Smooth muscle cell (in vitro differentiated cells): ENCODE measurements around the gene KIAA1614. TPM values are rescaled to one million over a fixed set of nuclear protein-coding genes. Genes with fewer than 3 reads are reported as not detected.

Experiments used
- DNase-seq: peaks from one replicate; lab custom pipeline; 2025; ENCODE audit not compliant: unreplicated experiment; lab: John Stamatoyannopoulos, UW
- H2AFZ ChIP-seq: fragments of 200-600 bp; sonication (generic); 2 replicates; pipeline ENCODE4 v1.6.0; 2016; ENCODE audit warnings: antibody characterized with exemption, low read depth, mild to moderate bottlenecking
- H3F3A ChIP-seq: fragments of 200-600 bp; sonication (generic); 2 replicates; pipeline ENCODE4 v1.6.0; 2017; ENCODE audit warnings: antibody characterized with exemption, low read depth
- H3K27ac ChIP-seq: fragments of 200-600 bp; sonication (generic); 2 replicates; pipeline ENCODE4 v1.5.1; 2016; ENCODE audit warnings: low read depth, mild to moderate bottlenecking
- H3K27me3 ChIP-seq: fragments of 200-600 bp; sonication (generic); 2 replicates; pipeline ENCODE4 v1.6.1; 2016; ENCODE audit warnings: low read depth, mild to moderate bottlenecking
- H3K36me3 ChIP-seq: fragments of 200-600 bp; sonication (generic); 2 replicates; pipeline ENCODE4 v1.5.1; 2016; ENCODE audit warnings: low read depth
- H3K4me1 ChIP-seq: fragments of 200-600 bp; sonication (generic); 2 replicates; pipeline ENCODE4 v1.5.1; 2016; ENCODE audit warnings: low read depth
- H3K4me2 ChIP-seq: fragments of 200-600 bp; sonication (generic); 2 replicates; pipeline ENCODE4 v1.6.0; 2016; ENCODE audit warnings: mild to moderate bottlenecking
- H3K4me3 ChIP-seq: fragments of 200-600 bp; sonication (generic); 2 replicates; pipeline ENCODE4 v1.5.1; 2016; ENCODE audit warnings: mild to moderate bottlenecking
- H3K79me2 ChIP-seq: fragments of 200-600 bp; sonication (generic); 2 replicates; pipeline ENCODE4 v1.6.0; 2016; ENCODE audit warnings: low read depth, mild to moderate bottlenecking
- H3K9ac ChIP-seq: fragments of 200-600 bp; sonication (generic); 2 replicates; pipeline ENCODE4 v1.6.0; 2016; ENCODE audit warnings: low read depth
- H3K9me3 ChIP-seq: fragments of 200-600 bp; sonication (generic); replicated peaks from 2 replicates; pipeline ENCODE4 v1.5.1; 2016; ENCODE audit warnings: low read depth
- H4K20me1 ChIP-seq: fragments of 200-600 bp; sonication (generic); 2 replicates; pipeline ENCODE4 v1.6.0; 2016; ENCODE audit warnings: low read depth
- CTCF ChIP-seq: fragments of 200-600 bp; sonication (generic); IDR thresholded peaks from 2 replicates; pipeline ENCODE4 v1.5.1; 2017; ENCODE audit warnings: borderline replicate concordance, mild to moderate bottlenecking, antibody characterized with exemption; ENCODE audit not compliant: insufficient read depth, poor library complexity, severe bottlenecking
- WGBS: methylation state at CpG from one replicate; pipeline ENCODE4 v1.1.7; 2016; ENCODE audit warnings: low lambda C conversion rate; 5-methylcytosine and 5-hydroxymethylcytosine counted together
- polyA plus RNA-seq: library from polyadenylated mRNA; unstranded; fragments of >200 nt; fragmentation: Nextera tagmentation; extraction: Ambion mirVana; gene quantifications from 2 replicates; pipeline ENCODE4 v1.2.1, GENCODE V29; 2016
- total RNA-seq: library from RNA; depleted of rRNA; stranded (reverse); fragments of >200 nt; gene quantifications from 2 replicates; pipeline ENCODE4 v1.2.3, GENCODE V29; 2014

The KIAA1614 gene
- total and polyA plus RNA-seq, 2 experiments from 2014 or later: 2.9 to 3.2 TPM

- Histone ChIP-seq H2AFZ (no peak overlapping the region), H4K20me1 (peaks cover 11% of the 10 kb centered on the region), H3K4me1 (peaks cover 54% of the 10 kb centered on the region), H3F3A (peaks cover 3% of the 10 kb centered on the region), H3K27me3 (no peaks in the 10 kb centered on the region), H3K4me2 (no peak overlapping the region), H3K9ac (no peak overlapping the region), H3K27ac (no peak overlapping the region), H3K79me2 (no peaks in the 10 kb centered on the region), H3K9me3 (no peaks in the 10 kb centered on the region), H3K36me3 (no peaks in the 10 kb centered on the region), H3K4me3 (no peak overlapping the region)
- WGBS: 83% methylated on average over 7 of the region's 7 CpGs
- no peak for DNase-seq
- no peak for TF ChIP-seq CTCF
These were observed 12.9 kb downstream of the KIAA1614 start for GRCh38 chr1:180925471-180926051.

- Histone ChIP-seq H3F3A (peaks cover 3% of the 10 kb centered on the region), H3K9ac (no peak overlapping the region), H3K27ac (no peak overlapping the region), H3K4me3 (peak overlapping the region; percentile 10), H3K79me2 (no peaks in the 10 kb centered on the region), H3K27me3 (no peaks in the 10 kb centered on the region), H3K4me1 (peaks cover 54% of the 10 kb centered on the region), H3K36me3 (no peaks in the 10 kb centered on the region), H3K4me2 (peak overlapping the region; percentile 36), H3K9me3 (no peaks in the 10 kb centered on the region), H4K20me1 (peaks cover 11% of the 10 kb centered on the region), H2AFZ (no peak overlapping the region)
- peak; percentile 45 for DNase-seq
- no peak for TF ChIP-seq CTCF
- WGBS: 28% methylated on average over 14 of the region's 14 CpGs
These were observed 13.7 kb downstream of the KIAA1614 start for GRCh38 chr1:180926164-180926981.

- 78% methylated on average over 13 of the region's 13 CpGs for WGBS
- Histone ChIP-seq H2AFZ (no peak overlapping the region), H3K27me3 (no peaks in the 10 kb centered on the region), H3K79me2 (no peaks in the 10 kb centered on the region), H3K4me1 (peaks cover 47% of the 10 kb centered on the region), H3K9ac (no peak overlapping the region), H3F3A (peaks cover 3% of the 10 kb centered on the region), H3K36me3 (no peaks in the 10 kb centered on the region), H3K9me3 (no peaks in the 10 kb centered on the region), H3K4me3 (no peak overlapping the region), H3K4me2 (peak overlapping the region; percentile 36), H3K27ac (no peak overlapping the region), H4K20me1 (peaks cover 11% of the 10 kb centered on the region)
- DNase-seq: no peak
- no peak for TF ChIP-seq CTCF
These were observed 14.7 kb downstream of the KIAA1614 start for GRCh38 chr1:180927348-180927747.

DNA sequence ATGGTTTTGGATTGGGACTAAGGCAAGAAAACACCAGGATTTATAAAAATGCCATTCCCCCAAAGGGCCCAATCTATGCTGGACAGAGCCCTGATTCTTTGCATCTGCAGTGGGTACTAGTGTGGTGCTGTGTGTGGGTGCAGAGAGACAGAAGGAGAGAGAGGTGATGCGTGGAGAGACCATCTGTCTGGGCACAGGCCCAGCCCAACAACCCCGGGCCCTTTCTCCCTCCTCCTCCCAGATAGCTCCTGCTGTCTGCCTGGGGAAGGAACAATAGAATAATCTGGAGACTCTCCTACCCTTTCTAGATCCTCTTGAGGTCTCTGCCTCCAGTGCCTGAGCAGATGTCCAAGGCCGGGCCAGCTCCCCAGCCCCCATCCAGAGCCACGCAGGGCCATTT is 15.1 kb downstream of the KIAA1614 start:
- peaks cover 11% of the 10 kb centered on the region for H4K20me1 ChIP-seq
- H3K27ac ChIP-seq: no peak overlapping the region
- peaks cover 42% of the 10 kb centered on the region for H3K4me1 ChIP-seq
- WGBS: 52% methylated on average over 4 of the region's 4 CpGs
- no peaks in the 10 kb centered on the region for H3K36me3 ChIP-seq
- no peaks in the 10 kb centered on the region for H3K79me2 ChIP-seq
- no peak for TF ChIP-seq CTCF
- no peaks in the 10 kb centered on the region for H3K9me3 ChIP-seq
- no peak overlapping the region for H2AFZ ChIP-seq
- no peak for DNase-seq
- no peaks in the 10 kb centered on the region for H3K27me3 ChIP-seq
- H3K4me2 ChIP-seq: no peak overlapping the region
- H3K4me3 ChIP-seq: no peak overlapping the region
- H3F3A ChIP-seq: peaks cover 3% of the 10 kb centered on the region
- H3K9ac ChIP-seq: no peak overlapping the region
